ENCODE results near the gene C16orf54.
"Not testable (repeated sequence)": the region's sequence is repeated elsewhere in the genome, so short reads cannot be mapped to it uniquely, and the experiment has no call there.

- TF ChIP-seq POLR2A, CTCF (IDR thresholded peaks at IDR 0.05): not testable (repeated sequence)
These were observed 50.1 kb downstream of the C16orf54 start for GRCh38 chr16:29695675-29696074.
